HEK293T (cell line): Measurements from ENCODE around the gene KNSTRN.

ENCODE experiments used
- CTCF ChIA-PET: fragments of 350-600 bp; formaldehyde crosslinking; extraction: SDS; loops from one replicate; lab custom pipeline; 2021; ENCODE audit warnings: antibody characterized with exemption, inconsistent platforms; lab: Yijun Ruan, JAX
- POLR2A ChIA-PET: fragments of 350-600 bp; formaldehyde crosslinking; extraction: SDS; loops from one replicate; lab custom pipeline; 2020; ENCODE audit warnings: antibody characterized with exemption, inconsistent platforms; lab: Yijun Ruan, JAX
- DNase-seq: peaks from one replicate; pipeline ENCODE4 v3.0.0; 2012; ENCODE audit warnings: mixed read lengths; ENCODE audit errors: extremely low spot score
- ARNT ChIP-seq: fragments of 450-650 bp; IDR thresholded peaks from 2 replicates; pipeline ENCODE4 v1.6.1; 2017; ENCODE audit warnings: mild to moderate bottlenecking
- BHLHE40 ChIP-seq: fragments of 450-650 bp; IDR thresholded peaks from 2 replicates; pipeline ENCODE4 v1.6.1; 2016; ENCODE audit warnings: mild to moderate bottlenecking, moderate library complexity, borderline replicate concordance
- CTBP1 ChIP-seq: fragments of 450-650 bp; IDR thresholded peaks from 2 replicates; pipeline ENCODE4 v1.6.1; 2016; ENCODE audit warnings: borderline replicate concordance
- ELF4 ChIP-seq: fragments of 450-650 bp; IDR thresholded peaks from 2 replicates; pipeline ENCODE4 v1.6.1; 2017; ENCODE audit warnings: antibody characterized with exemption
- FOXA1 ChIP-seq: fragments of 450-650 bp; IDR thresholded peaks from 2 replicates; pipeline ENCODE4 v1.6.1; 2016; ENCODE audit warnings: mild to moderate bottlenecking
- FOXK2 ChIP-seq: fragments of 450-650 bp; IDR thresholded peaks from 2 replicates; pipeline ENCODE4 v1.6.1; 2016; ENCODE audit warnings: mild to moderate bottlenecking
- FOXM1 ChIP-seq: fragments of 450-650 bp; IDR thresholded peaks from 2 replicates; pipeline ENCODE4 v1.6.1; 2017; ENCODE audit warnings: mild to moderate bottlenecking, borderline replicate concordance
- HDGF ChIP-seq: fragments of 450-650 bp; IDR thresholded peaks from 2 replicates; pipeline ENCODE4 v1.6.1; 2017; ENCODE audit warnings: antibody characterized with exemption, borderline replicate concordance
- L3MBTL2 ChIP-seq: fragments of 450-650 bp; conservative IDR thresholded peaks from 2 replicates; pipeline ENCODE4 v1.6.1; 2016; ENCODE audit warnings: mild to moderate bottlenecking
- LEF1 ChIP-seq: fragments of 450-650 bp; IDR thresholded peaks from 2 replicates; pipeline ENCODE4 v1.6.1; 2017; ENCODE audit warnings: mild to moderate bottlenecking, borderline replicate concordance
- NFRKB ChIP-seq: fragments of 450-650 bp; IDR thresholded peaks from 2 replicates; pipeline ENCODE4 v1.6.1; 2016; ENCODE audit warnings: mild to moderate bottlenecking, moderate library complexity
- PKNOX1 ChIP-seq: fragments of 450-650 bp; IDR thresholded peaks from 2 replicates; pipeline ENCODE4 v1.6.1; 2016
- SP1 ChIP-seq: fragments of 450-650 bp; IDR thresholded peaks from 2 replicates; pipeline ENCODE4 v1.6.1; 2017
- SUZ12 ChIP-seq: fragments of 450-650 bp; IDR thresholded peaks from 2 replicates; pipeline ENCODE4 v1.6.1; 2016; ENCODE audit warnings: mild to moderate bottlenecking
- TARDBP ChIP-seq: fragments of 450-650 bp; IDR thresholded peaks from 2 replicates; pipeline ENCODE4 v1.6.1; 2016
- ZNF384 ChIP-seq: fragments of 450-650 bp; IDR thresholded peaks from 2 replicates; pipeline ENCODE4 v1.6.1; 2016

KNSTRN gene

DNA sequence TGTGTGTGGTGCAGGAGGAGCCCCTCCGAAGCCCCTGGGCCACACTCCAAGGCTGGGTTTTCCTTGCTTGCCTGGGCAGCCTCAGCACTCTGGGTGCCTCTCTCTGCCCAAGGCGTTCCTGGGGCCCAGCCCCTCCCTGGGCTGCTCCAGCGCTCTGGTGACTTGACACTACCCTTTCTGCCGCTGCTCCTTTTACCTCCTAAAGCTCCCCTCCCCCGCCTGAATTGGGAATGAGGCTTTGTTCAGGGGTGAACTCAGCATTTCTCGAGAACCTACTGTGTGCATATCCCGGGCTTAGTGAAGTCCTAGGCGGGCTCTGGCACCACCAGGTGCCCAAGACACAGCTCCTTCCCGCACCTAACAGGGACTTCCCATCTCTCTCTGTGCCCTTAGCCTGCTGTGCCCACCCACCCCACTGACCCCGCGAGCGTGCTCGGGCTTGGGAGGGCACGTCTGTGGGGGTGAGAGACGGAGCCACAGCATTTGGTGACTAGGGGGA lies 57.0 kb downstream of the KNSTRN start:
- TF ChIP-seq LEF1 (no peak), PKNOX1 (no peak), ZNF384 (no peak), BHLHE40 (no peak), SP1 (no peak), FOXA1 (no peak), FOXK2 (no peak), FOXM1 (no peak), ELF4 (no peak), NFRKB (no peak), TARDBP (no peak), CTBP1 (no peak), SUZ12 (no peak), HDGF (no peak), L3MBTL2 (no peak), ARNT (no peak)
- ChIA-PET POLR2A (interaction anchor here (0.8 to 1.7 kb wide), 7 partner anchors 9 to 130 kb away, joined by 3 to 7 read pairs (median 5); partner anchors contain the start of genes CCDC32, CHST14 and RPUSD2), CTCF (interaction anchor here (0.6 to 1.5 kb wide), 3 partner anchors 8 to 568 kb away, joined by 3 to 5 read pairs (median 4); no protein-coding TSS in a partner anchor)
- peak; percentile 14 for DNase-seq

DNA sequence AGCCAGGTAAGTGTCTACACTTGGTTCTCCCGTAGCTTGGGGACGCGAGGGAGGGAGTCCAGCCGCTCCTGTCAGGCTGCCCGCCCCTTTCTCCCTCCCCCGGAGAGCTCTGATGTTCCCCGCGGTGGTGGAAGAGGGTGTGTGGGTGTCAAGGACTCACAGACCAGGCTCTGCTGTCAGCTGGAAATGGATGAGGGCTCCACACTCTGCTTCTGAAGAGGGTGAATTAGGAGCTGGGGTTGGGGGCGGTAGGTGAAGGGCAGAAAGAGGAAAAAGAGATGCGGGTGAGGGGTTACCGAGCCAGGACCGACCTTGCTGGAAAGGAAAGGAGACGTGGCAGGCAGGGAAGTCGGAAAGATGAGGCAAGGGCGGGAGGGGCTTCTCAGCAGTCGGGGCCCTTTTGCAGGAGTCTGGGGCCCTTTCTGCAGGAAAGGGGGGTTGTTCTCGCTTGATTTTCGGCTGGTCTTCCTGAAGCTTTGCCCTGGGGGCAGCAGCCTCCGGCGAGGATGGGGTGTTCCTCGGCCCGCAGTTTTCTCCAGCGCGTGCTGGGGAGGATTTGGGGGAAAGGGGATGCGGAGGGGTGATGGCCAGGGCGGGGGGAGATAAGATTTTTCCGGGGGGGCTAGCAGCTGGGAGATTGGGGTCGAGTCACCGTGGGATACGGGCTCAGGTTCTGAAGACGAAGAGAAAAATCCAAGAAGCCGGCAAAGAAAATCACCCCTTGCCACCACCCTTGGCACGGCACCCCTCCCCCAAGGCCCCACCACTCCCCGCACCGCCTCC lies 57.6 kb downstream of the KNSTRN start:
- CTCF ChIA-PET, result interaction anchor here (0.6 to 1.5 kb wide), 4 partner anchors 9 to 568 kb away, joined by 3 to 5 read pairs (median 4); no protein-coding TSS in a partner anchor
- peak; percentile 12 for DNase-seq

DNA sequence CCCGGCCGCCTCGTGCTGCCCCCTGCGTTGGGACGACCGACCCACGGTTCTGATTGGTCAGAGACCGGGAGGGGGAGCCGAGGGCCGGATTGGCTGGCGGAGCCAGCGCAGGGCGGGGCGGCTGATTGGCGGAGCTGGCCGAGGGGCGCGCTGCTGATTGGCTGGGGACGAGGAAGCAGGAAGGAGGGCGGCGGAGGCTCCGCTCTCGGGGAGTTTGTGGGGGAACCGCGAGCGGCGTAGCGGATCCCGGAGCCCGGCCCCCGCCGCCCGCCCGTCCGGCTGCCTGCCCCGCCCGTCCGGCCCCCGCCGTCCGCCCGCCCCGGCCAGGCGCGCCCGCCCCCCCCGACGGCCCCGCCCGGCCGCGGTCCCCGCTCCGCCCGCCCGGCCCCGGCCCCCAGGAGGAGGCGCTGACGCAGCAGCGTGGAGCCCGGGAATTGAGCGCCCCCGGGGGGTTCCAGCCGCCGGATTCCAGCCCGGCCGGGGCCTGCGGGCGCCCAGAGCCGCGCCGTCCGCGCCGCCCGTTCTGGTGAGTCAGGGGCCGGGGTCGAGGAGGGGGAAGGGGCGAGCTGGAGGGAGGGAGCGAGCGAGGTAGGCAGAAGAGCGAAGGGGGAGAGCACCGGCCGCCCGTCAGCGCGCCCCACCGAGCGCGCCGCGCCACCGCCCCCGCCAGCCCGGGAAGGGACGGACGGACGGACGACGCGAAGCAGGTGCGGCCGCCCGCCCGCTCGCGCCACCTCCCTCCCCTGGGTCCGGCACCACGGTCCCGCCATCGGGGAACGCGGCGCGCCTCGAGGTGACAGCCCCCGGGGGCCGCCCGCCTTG lies 58.4 kb downstream of the KNSTRN start, which contains the start of gene BAHD1:
BAHD1 (plus strand) TSS at position 211 of the 822 bp plus-strand sequence. CDS start 17,512 bp downstream, outside the sequence.
- peak; percentile 91 for DNase-seq
- POLR2A ChIA-PET, result interaction anchor here (0.9 to 1.7 kb wide), 7 partner anchors 8 to 101 kb away, joined by 3 to 7 read pairs (median 3); partner anchors contain the start of gene IVD
- TF ChIP-seq L3MBTL2 (peak; percentile 87), SUZ12 (no peak), PKNOX1 (peak; percentile 35; the same call in 1 of the 2 replicates), FOXA1 (no peak)
- CTCF ChIA-PET, result interaction anchor here (0.6 to 0.9 kb wide), 2 partner anchors 19 to 149 kb away, joined by 3 to 5 read pairs; no protein-coding TSS in a partner anchor

More for the DNA sequence above, 57.6 kb downstream of the KNSTRN start:
- POLR2A ChIA-PET, result interaction anchor here (0.8 to 1.7 kb wide), 11 partner anchors 9 to 129 kb away, joined by 3 to 7 read pairs (median 3); partner anchors contain the start of genes CCDC32, CHST14, IVD and RPUSD2
- TF ChIP-seq LEF1 (no peak), FOXK2 (no peak), CTBP1 (no peak), ELF4 (no peak), SP1 (no peak), NFRKB (no peak), L3MBTL2 (no peak), FOXA1 (no peak), TARDBP (no peak), ARNT (no peak), FOXM1 (no peak), SUZ12 (no peak), HDGF (no peak)

GRCh38 chr15:40441565-40442531 lies 59.3 kb downstream of the KNSTRN start:
- CTCF ChIA-PET, result no interaction called here
- TF ChIP-seq ZNF384, result no peak
- POLR2A ChIA-PET, result no interaction called here
- DNase-seq, result peak; percentile 17

DNA sequence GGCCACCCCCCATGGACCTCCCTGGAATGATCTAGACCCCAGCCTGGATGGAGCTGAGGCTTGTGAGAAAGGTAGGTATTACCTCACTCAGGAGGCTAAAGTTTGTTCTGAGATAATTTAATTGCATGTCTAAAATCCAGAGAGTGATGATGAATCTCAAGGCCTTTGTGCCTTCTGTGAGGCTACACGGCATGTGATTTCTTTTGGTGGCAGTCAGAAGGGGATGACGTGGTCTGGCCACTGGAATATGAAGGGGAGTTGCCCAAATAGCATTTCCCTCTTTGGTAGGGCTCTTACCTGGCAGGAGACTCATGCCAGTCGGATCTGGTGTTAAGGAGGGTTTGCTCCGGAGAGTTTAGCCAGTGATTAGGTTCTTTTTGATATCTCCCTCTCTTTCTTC lies 60.7 kb downstream of the KNSTRN start:
- POLR2A ChIA-PET, result interaction anchor here (0.6 kb wide), 1 partner anchor 64 kb away, joined by 3 read pairs; no protein-coding TSS in a partner anchor
- TF ChIP-seq FOXM1 (no peak), PKNOX1 (no peak), BHLHE40 (no peak), NFRKB (no peak), HDGF (no peak), TARDBP (no peak), SP1 (no peak), CTBP1 (no peak), ELF4 (no peak), ZNF384 (no peak), LEF1 (no peak), SUZ12 (no peak)
- CTCF ChIA-PET, result no interaction called here
- no peak for DNase-seq
